Measurements from ENCODE around the gene C11orf91. TPM values are rescaled to one million over a fixed set of nuclear protein-coding genes. Genes with fewer than 3 reads are reported as not detected.

The C11orf91 gene
- total RNA-seq, 1 donor from 2014 or later = 0.13 TPM

DNA sequence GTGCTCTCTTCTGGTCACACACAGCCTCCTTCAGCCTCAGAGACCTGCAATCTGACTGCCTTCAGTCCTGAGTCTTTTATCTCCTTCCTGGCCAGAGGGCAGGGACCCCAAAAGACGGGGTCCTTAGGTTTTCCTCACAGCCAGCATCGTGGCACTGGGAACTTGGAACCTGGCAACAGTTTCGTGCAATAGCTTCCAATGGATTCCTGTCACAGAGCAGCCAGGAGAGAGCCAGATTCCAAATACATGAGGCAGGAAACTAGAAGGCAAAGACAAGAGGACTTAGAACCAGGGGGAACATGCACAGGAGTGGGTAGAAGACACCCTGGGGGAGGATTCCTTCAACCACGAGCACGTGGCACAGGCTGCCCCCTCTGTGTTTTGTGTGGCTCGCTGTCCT lies 48.6 kb downstream of the C11orf91 start:
- DNase-seq (ENCODE audit: low read depth, low spot score) = no peak

DNA sequence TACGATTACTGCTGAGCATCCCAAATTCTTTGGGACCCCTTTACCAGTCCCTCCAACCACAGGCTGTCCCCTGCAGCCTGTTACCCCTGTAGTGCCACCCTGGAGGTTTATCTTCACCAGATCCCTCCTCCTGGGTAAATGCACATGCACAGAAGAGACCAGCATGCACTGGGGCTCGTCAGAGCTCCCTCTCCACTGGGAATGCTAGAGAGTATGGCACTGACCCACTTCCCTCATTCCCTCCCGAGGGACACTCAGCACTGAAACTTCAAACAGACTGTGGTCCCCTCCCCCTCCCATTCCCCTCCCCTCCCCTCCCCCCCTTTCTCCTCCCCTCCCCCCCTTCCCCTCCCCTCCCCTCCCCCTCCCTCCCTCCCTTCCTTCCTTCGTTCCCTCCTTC lies 49.1 kb downstream of the C11orf91 start:
- DNase-seq (ENCODE audit: low read depth, low spot score) = no peak

DNA sequence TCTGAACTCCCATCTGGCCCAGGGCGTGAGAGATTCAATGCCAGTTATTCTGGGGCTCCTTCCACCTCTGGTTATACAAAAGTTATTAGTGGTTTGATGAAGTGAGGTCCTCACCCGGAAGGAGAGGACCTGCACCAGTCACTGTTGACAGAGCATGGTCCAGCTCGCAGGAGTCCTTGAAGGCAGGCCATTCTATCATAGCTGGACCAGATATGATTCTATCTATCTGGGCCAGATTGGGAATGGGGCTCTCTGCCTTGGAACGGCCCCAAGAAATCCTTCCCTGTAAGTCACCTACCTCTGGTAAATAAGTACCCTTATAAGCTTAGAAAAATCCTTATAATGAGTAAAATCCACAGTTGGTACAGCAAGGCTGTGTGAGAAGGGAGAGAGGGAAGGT lies 50.7 kb downstream of the C11orf91 start:
- DNase-seq (ENCODE audit: low read depth, low spot score) = no peak

Other genes with a start within 250 kb of the C11orf91 start
- 1,424 and 1,905 TPM in 2 replicates for gene CD59, start 35.6 kb upstream of the C11orf91 start, total RNA-seq
- gene FBXO3, start 73.7 kb upstream of the C11orf91 start, total RNA-seq = 24.2 and 35.0 TPM in 2 replicates
- gene LMO2, start 191.2 kb upstream of the C11orf91 start, total RNA-seq = 30.9 and 56.3 TPM in 2 replicates

All from pulmonary artery endothelial cell (primary cell).